DMS79 treated with DMSO at 0.1 percent for 48 hours (cell line): Measurements from ENCODE around the gene TEX13A.
"Not testable (repeated sequence)": the region's sequence is repeated elsewhere in the genome, so short reads cannot be mapped to it uniquely, and the experiment has no call there.

Experiments
- DNase-seq: peaks from one replicate; lab custom pipeline; 2025; lab: John Stamatoyannopoulos, UW

Gene TEX13A

GRCh38 chrX:105220636-105221035 is at the start of gene TEX13A:
Gene TEX13A, minus strand, starts transcription at chrX:105220694. Its CDS starts 297 bp downstream, at chrX:105220397.
- DNase-seq = no peak

- DNase-seq = no peak
Measured at GRCh38 chrX:105269386-105269785, 48.9 kb upstream of the TEX13A start.

GRCh38 chrX:105267167-105267566 is 46.7 kb upstream of the TEX13A start:
- DNase-seq = no peak

GRCh38 chrX:105266456-105266855 is 46.0 kb upstream of the TEX13A start:
- DNase-seq = no peak

- no peak for DNase-seq
Measured at GRCh38 chrX:105265093-105265492, 44.6 kb upstream of the TEX13A start.

GRCh38 chrX:105263801-105264200 is 43.3 kb upstream of the TEX13A start:
- no peak for DNase-seq

GRCh38 chrX:105263171-105263570 is 42.7 kb upstream of the TEX13A start:
- no peak for DNase-seq

- DNase-seq = no peak
Measured at GRCh38 chrX:105260291-105261043, 40.0 kb upstream of the TEX13A start.

GRCh38 chrX:105241056-105241455 is 20.6 kb upstream of the TEX13A start:
- DNase-seq = no peak

GRCh38 chrX:105237407-105237806 is 16.9 kb upstream of the TEX13A start:
- not testable (repeated sequence) for DNase-seq

GRCh38 chrX:105229146-105229545 is 8.7 kb upstream of the TEX13A start:
- no peak for DNase-seq

- no peak for DNase-seq
Measured at GRCh38 chrX:105228602-105229001, 8.1 kb upstream of the TEX13A start.

GRCh38 chrX:105226499-105226898 is 6.0 kb upstream of the TEX13A start:
- DNase-seq = no peak

- no peak for DNase-seq
Measured at GRCh38 chrX:105221374-105221773, 880 bp upstream of the TEX13A start.

GRCh38 chrX:105219454-105220401 is 766 bp downstream of the TEX13A start:
- DNase-seq = no peak

GRCh38 chrX:105211066-105211575 is 9.4 kb downstream of the TEX13A start:
- DNase-seq = no peak

GRCh38 chrX:105210258-105210657 is 10.2 kb downstream of the TEX13A start:
- no peak for DNase-seq

- DNase-seq = no peak
Measured at GRCh38 chrX:105209406-105209805, 11.1 kb downstream of the TEX13A start.

GRCh38 chrX:105191878-105192277 is 28.6 kb downstream of the TEX13A start:
- DNase-seq = no peak

- no peak for DNase-seq
Measured at GRCh38 chrX:105190252-105190853, 30.1 kb downstream of the TEX13A start.

- DNase-seq = no peak
Measured at GRCh38 chrX:105189093-105189492, 31.4 kb downstream of the TEX13A start.

GRCh38 chrX:105179644-105180043 is 40.9 kb downstream of the TEX13A start:
- no peak for DNase-seq
